Stimulated activated naive B cell treated with anti-CD40 and anti-IgM and Interleukin-4, amounts not matched to agents 10 μg/mL and 1 μg/mL and 100 μg/mL, for 72 hours (primary cell): ENCODE data around the gene INIP.

ENCODE experiments used
- ATAC-seq, 2 donors: fragments of 150-1000 bp; cut with Tn5 transposase; replicated peaks; 2 replicates each; pipeline ENCODE4 v1.10.0; 2021; ENCODE audit warnings: moderate library complexity in 1 of 2
- DNase-seq: peaks from one replicate; pipeline ENCODE4 v3.0.0; 2021
- H3K27ac Mint-ChIP-seq: one replicate; pipeline ENCODE4 v1.8.0; 2022; ENCODE audit warnings: mild to moderate bottlenecking, mixed read lengths
- H3K27me3 Mint-ChIP-seq, 2 donors: one replicate each; pipeline ENCODE4 v1.8.0; 2022; ENCODE audit warnings: mixed read lengths in 2 of 2
- H3K36me3 Mint-ChIP-seq, 2 donors: one replicate each; pipeline ENCODE4 v1.8.0; 2022; ENCODE audit warnings: mixed read lengths in 2 of 2, mild to moderate bottlenecking in 1 of 2
- H3K4me1 Mint-ChIP-seq, 2 donors: one replicate each; pipeline ENCODE4 v1.8.0; 2022; ENCODE audit warnings: mixed read lengths in 2 of 2, mild to moderate bottlenecking in 1 of 2
- H3K4me3 Mint-ChIP-seq, 2 donors: one replicate each; pipeline ENCODE4 v1.8.0; 2022; ENCODE audit warnings: mild to moderate bottlenecking in 2 of 2, mixed read lengths in 2 of 2, moderate library complexity in 1 of 2
- H3K9me3 Mint-ChIP-seq, 2 donors: one replicate each; pipeline ENCODE4 v1.8.0; 2022; ENCODE audit warnings: mixed read lengths in 2 of 2, mild to moderate bottlenecking in 1 of 2

Gene INIP, protein sequence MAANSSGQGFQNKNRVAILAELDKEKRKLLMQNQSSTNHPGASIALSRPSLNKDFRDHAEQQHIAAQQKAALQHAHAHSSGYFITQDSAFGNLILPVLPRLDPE

DNA sequence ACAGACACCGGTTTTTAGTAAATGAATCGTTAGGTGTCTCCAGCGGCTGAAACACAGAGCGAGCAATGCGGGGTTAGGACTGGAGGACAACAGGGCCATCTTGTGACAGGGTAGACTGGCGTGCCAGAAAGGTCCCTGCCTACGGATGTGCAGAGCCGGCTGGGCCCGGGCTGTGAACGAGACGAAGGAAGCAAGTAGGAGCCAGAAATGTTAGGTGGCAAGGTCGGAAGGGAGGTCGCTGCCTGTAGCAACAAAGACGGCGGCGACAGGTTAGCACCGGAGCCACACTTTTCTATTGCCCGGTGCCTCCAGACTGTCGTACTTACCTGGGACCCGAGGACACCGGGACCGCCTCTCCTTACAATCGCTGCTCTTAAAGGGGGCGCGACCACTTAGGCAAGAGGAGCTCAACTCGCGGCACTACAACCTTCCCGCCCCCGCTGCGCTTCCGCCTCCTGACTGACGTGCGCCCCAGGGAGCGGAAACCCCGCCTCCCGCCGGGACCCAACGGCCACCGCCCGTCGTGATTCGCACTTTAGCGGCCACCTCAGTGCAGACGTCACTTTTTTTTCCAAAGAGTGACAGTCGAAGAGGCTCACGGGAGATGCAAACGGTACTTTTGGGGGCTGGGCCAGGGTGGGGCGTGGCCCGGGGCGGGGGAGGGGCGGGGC is at the start of gene INIP:
Gene INIP (minus strand): TSS at position 457 of the 671 bp plus-strand sequence. CDS start 1,632 bp downstream, outside the sequence.
- Mint-ChIP-seq H3K27me3 (no peaks in the 10 kb centered on the region), H3K27ac (peak within 1 kb of the TSS; percentile 96), H3K4me1 (peaks cover 8 to 13% of the 10 kb centered on the region in 2 donors), H3K36me3 (peaks cover 7 to 11% of the 10 kb centered on the region in 2 donors), H3K9me3 (no peaks in the 10 kb centered on the region), H3K4me3 (peak within 1 kb of the TSS; percentile 96 to 97)
- DNase-seq = peak; percentile 97
- peak; percentile 91 to 93 for ATAC-seq

DNA sequence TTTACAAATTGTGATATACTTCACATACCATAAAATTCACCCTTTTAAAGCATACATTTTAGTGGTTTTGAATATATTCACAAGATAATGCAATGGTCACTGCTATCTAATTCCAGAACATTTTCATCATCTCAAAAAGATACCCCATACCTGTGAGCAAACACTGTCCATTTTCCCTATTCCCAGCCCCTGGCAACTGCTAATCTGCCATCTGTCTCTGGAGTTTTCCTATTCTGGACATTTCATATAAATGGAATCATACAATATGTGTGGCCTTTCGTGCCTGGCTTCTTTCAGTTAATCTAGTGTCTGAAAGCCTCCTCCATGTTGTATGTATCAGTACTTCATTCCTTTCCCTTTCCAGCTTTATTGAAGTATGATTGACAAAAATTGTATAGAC is 47.4 kb upstream of the INIP start:
- Mint-ChIP-seq H3K27me3 (no peaks in the 10 kb centered on the region), H3K27ac (no peak overlapping the region), H3K9me3 (peaks cover 0 to 3% of the 10 kb centered on the region in 2 donors), H3K36me3 (peaks cover 6 to 14% of the 10 kb centered on the region in 2 donors), H3K4me3 (no peak overlapping the region), H3K4me1 (peaks cover 37 to 42% of the 10 kb centered on the region in 2 donors)
- DNase-seq = no peak
- no peak for ATAC-seq

DNA sequence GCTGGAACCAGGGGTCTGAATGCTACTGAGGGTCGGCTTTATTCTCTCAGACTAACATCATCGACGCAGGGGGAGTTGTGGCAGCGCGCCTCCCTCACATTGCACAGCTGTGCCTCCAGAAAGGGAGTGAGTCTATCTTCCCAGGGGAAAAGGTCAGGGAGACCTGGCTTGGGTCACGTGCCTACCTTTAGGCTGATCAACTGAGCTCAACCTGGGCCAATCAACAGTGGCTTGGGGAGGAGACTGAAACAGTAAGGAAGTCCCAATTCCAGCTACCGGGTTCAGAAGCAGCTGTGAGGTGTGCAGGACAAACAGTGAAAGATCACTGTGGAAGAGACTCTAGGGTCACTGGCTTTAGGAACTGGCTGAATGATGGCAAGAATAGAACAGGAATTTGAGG is 46.9 kb upstream of the INIP start:
- peaks cover 6 to 14% of the 10 kb centered on the region in 2 donors for H3K36me3 Mint-ChIP-seq
- peak overlapping the region; percentile 3 for H3K27ac Mint-ChIP-seq
- no peak overlapping the region for H3K4me3 Mint-ChIP-seq
- H3K4me1 Mint-ChIP-seq = peaks cover 37 to 44% of the 10 kb centered on the region in 2 donors
- no peaks in the 10 kb centered on the region for H3K27me3 Mint-ChIP-seq
- ATAC-seq (no peak), DNase-seq (no peak)
- H3K9me3 Mint-ChIP-seq = peaks cover 0 to 3% of the 10 kb centered on the region in 2 donors

DNA sequence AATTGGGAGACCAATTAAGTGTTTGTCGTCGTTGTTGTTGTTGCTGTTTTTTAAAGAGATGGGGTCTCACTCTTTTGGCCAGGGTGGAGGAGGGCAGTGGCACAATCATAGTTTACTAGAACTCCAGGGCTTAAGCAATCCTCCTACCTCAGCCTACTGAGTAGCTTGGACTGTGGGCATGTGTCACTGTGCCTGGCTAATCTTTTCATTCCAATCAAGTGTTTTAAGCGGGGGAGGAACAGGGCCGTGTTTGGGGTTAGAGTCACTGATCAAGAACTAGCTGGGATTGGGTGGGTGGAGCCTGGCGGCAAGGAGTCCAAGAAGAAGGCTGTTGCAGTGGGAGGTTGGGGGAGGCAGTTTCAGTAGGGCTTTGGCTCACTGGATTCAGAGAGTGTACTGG is 46.4 kb upstream of the INIP start:
- no peak for ATAC-seq
- H3K4me1 Mint-ChIP-seq = peaks cover 37 to 44% of the 10 kb centered on the region in 2 donors
- no peak for DNase-seq

DNA sequence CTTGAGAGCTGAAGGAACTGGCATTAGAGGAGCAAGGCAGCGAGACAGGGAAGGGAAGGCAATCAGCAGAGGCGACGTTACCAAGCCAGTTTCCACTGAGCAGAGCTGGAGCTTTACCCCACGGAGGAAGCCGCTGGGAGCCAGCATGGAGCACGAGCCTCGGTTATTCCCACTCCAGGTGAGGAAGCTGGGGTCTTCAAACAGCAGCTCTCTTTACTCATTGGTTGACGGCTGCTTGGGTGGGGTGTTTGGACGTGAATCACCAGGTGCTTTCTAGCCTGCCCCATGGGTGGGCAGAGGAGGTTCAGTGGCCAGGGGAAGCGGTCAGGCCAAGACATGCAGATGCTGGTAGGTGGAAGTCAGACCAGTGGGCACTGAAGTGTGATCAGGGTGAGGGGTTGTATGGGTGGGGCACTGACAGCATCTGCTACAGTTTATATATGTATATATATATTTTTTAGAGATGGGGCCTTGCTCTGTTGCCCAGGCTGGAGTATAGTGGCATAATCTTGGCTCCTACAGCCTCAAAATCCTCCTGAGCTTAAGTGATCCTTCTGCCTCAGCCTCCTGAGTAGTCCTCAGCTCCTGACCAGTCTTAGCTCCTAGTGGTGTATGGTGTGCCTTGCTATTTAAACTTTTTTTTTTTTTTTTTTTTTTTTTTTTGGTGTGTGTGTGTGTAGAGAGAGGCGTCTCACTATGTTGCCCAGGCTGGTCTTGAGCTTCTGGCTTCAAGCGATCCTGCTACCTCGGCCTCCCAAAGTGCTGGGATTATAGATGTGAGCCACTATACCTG is 45.0 kb upstream of the INIP start:
- peak; percentile 39 to 48 for ATAC-seq
- Mint-ChIP-seq H3K4me3 (no peak overlapping the region), H3K27me3 (no peaks in the 10 kb centered on the region), H3K4me1 (peaks cover 41 to 49% of the 10 kb centered on the region in 2 donors), H3K36me3 (peaks cover 2 to 6% of the 10 kb centered on the region in 2 donors), H3K27ac (peak overlapping the region; percentile 16), H3K9me3 (peaks cover 0 to 3% of the 10 kb centered on the region in 2 donors)
- DNase-seq = no peak

More for the DNA sequence above, 46.4 kb upstream of the INIP start:
- Mint-ChIP-seq H3K27ac (no peak overlapping the region), H3K9me3 (peaks cover 0 to 3% of the 10 kb centered on the region in 2 donors), H3K36me3 (peaks cover 6 to 9% of the 10 kb centered on the region in 2 donors), H3K4me3 (no peak overlapping the region), H3K27me3 (no peaks in the 10 kb centered on the region)

DNA sequence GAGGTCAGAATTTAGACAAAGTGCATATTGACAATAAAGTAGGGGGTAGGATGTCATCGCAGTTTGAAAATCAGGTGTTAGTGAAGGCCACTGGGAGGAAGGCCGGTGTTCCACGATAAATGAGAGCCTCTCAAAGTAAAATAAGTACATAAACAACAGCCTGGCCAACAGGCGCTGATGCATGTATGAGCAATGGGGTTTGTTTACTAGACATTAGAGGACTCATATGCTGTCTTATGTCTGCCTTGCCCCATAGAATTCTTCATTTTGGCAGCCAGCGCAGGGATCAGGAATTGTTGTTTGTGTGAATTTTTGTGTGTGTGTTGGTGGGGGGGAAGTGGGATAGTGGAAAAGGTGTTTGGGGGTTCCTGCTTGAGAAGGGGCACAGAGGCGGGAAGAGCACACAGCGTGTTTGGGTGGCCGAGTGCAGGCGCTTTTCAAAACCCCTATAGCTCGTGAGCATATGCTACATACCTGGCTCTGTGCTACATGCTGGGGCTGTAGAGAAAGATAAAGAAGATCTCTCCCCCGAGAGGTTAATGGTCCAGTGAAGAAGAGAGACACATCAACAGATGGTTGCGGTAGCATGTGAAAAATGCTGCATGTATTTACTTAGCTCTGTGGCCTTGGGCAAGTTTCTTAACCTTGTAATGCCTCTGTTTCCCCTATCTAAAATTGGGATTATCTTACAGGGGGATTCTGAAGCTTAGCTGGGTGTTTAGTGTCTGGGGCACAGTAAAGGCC is 44.2 kb upstream of the INIP start:
- Mint-ChIP-seq H3K4me1 (peaks cover 44 to 57% of the 10 kb centered on the region in 2 donors), H3K9me3 (peaks cover 0 to 3% of the 10 kb centered on the region in 2 donors), H3K4me3 (no peak overlapping the region), H3K27me3 (no peaks in the 10 kb centered on the region), H3K27ac (peak overlapping the region; percentile 16), H3K36me3 (peaks cover 0 to 3% of the 10 kb centered on the region in 2 donors)
- DNase-seq = no peak
- peak; percentile 33 to 44 for ATAC-seq

DNA sequence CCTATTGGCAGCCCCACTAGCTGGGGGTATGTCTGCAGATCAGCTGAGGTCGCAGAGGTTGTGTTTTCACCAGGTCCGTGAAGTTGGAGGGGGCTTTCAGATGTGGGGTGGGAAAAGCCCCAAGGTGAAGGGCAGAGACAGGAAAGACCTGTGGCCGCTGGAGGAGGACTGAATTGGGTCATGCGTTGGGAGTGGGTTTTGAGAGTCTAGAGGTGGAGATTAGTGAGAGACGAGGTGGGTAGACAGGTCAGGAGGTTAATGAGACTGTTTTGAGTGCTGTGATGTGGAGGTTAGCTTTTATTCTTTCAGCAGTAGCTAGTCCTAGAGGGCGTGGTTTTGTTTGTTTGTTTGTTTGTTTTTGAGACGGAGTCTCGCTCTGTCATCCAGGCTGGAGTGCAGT is 42.9 kb upstream of the INIP start:
- no peak overlapping the region for H3K4me3 Mint-ChIP-seq

DNA sequence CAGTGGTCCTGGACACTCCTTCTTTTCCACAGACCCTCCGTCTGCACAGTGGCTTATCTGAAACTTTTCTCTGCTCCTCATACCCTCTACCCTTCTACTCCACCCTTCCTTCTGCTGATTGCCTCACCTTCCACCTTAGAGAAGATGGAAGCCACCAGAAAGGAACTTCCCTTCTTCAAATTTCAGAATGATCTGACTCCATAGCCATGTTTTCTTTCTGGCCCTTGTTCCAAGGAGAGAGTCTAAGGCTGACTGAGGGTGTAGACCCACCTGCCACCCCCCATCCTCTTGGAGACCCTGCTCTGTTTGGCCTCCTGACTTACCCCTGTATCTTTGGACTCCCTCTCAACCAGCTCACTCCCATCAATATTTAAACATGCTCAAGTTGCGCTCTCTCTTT is 40.0 kb upstream of the INIP start:
- H3K27me3 Mint-ChIP-seq = no peaks in the 10 kb centered on the region
- ATAC-seq (no peak), DNase-seq (no peak)
- no peaks in the 10 kb centered on the region for H3K36me3 Mint-ChIP-seq
- H3K4me3 Mint-ChIP-seq = no peak overlapping the region
- no peak overlapping the region for H3K27ac Mint-ChIP-seq
- no peaks in the 10 kb centered on the region for H3K9me3 Mint-ChIP-seq
- peaks cover 47 to 64% of the 10 kb centered on the region in 2 donors for H3K4me1 Mint-ChIP-seq

More for the DNA sequence above, 42.9 kb upstream of the INIP start:
- Mint-ChIP-seq H3K36me3 (no peaks in the 10 kb centered on the region), H3K27ac (no peak overlapping the region), H3K4me1 (peaks cover 44 to 57% of the 10 kb centered on the region in 2 donors), H3K27me3 (no peaks in the 10 kb centered on the region), H3K9me3 (no peaks in the 10 kb centered on the region)
- ATAC-seq (no peak), DNase-seq (no peak)

DNA sequence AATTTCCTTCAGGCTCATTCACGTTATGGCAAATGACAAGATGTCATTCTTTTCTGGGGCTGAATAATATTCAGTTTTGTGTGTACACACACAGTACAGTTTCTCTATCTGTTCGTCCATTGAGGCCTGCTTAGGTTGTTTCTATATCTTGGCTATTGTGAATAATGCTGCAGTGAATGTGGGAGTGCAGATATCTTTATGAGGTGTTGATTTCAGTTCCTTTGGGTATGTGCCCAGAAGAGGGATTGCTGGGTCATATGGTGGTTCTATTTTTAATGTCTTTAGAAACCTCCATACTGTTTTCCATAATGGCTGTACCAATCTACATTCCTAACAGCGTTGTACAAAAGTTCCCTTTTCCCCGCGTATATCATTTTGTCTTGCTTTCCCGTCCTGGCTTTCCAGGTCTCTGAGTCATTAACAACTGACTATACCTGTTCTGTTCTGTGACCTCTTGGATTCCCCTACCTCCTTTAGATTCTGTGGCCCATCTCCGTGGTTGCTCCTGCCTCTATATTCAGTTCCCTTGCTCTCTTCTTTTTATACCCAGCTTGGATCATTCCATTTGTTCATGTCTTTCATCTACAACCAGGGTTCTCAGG is 39.5 kb upstream of the INIP start:
- Mint-ChIP-seq H3K9me3 (no peaks in the 10 kb centered on the region), H3K4me3 (no peak overlapping the region)
- no peak for ATAC-seq

DNA sequence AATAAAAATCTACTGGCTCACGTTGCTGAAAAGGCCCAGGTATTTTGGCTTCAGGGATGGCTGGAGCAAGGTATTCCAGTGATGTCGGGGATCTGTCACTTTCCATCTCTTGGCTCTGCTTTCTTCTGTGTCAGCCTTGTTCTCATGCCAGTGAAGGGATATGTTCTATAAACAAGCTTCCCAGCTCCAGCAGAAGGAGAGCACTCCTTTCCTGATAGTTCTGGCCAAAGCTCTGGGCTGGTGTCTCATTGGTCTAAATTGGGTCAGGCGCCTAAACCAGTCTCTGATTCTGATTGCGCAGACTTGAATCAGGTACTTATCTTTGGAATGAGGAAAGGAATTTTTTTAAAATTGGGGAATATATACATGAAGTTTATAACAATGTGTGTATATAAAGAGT is 37.8 kb upstream of the INIP start:
- no peaks in the 10 kb centered on the region for H3K27me3 Mint-ChIP-seq
- no peak for DNase-seq
- H3K9me3 Mint-ChIP-seq = no peaks in the 10 kb centered on the region
- H3K27ac Mint-ChIP-seq = no peak overlapping the region
- no peaks in the 10 kb centered on the region for H3K36me3 Mint-ChIP-seq
- H3K4me1 Mint-ChIP-seq = peaks cover 43 to 58% of the 10 kb centered on the region in 2 donors
- ATAC-seq = no peak
- no peak overlapping the region for H3K4me3 Mint-ChIP-seq

More for the DNA sequence above, 39.5 kb upstream of the INIP start:
- DNase-seq = no peak
- Mint-ChIP-seq H3K27ac (no peak overlapping the region), H3K36me3 (no peaks in the 10 kb centered on the region), H3K27me3 (no peaks in the 10 kb centered on the region), H3K4me1 (peaks cover 46 to 64% of the 10 kb centered on the region in 2 donors)

DNA sequence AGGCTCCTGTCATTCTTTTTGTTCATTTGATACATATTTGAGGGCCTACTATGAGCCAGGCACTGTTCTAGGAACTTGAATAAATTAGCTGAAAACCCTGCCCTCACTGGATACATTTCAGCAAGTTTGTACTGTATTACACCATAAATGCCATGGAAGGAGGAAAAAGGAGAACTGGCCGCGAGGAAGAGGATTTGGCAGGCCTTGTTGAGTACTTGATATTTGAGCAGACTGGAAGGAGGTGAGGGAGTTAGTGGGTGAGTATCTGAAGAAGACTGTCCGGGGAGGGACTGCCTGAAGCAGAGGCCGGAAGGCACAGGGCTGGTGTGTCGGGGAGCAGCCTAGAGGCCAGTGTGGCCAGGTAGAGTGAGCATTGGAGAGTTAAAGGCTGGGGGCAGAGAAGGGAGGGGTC is 37.1 kb upstream of the INIP start:
- ATAC-seq (no peak), DNase-seq (no peak)
- H3K27me3 Mint-ChIP-seq = no peaks in the 10 kb centered on the region
- H3K9me3 Mint-ChIP-seq = no peaks in the 10 kb centered on the region
- peaks cover 44 to 56% of the 10 kb centered on the region in 2 donors for H3K4me1 Mint-ChIP-seq
- no peak overlapping the region for H3K4me3 Mint-ChIP-seq
- no peak overlapping the region for H3K27ac Mint-ChIP-seq
- H3K36me3 Mint-ChIP-seq = no peaks in the 10 kb centered on the region

DNA sequence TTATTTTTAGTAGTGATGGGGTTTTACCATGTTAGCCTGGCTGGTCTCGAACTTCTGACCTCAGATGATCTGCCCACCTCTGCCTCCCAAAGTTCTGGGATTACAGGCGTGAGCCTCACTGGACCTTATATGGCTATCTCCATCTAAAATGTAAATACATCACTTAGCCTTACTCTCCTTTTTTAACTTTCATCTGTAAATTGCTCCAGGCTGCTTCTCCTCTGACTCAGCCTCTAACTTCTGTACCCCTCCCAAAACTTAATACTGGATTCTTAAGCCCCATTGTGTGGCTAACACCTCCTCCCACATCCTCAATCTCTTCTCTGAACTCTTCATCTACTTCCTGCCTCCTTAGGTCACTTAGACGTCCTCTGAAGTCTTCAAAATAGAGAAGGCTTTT is 36.7 kb upstream of the INIP start:
- DNase-seq = no peak
- ATAC-seq = no peak
- no peaks in the 10 kb centered on the region for H3K27me3 Mint-ChIP-seq
- no peak overlapping the region for H3K4me3 Mint-ChIP-seq
- peaks cover 44 to 60% of the 10 kb centered on the region in 2 donors for H3K4me1 Mint-ChIP-seq
- H3K9me3 Mint-ChIP-seq = no peaks in the 10 kb centered on the region
- no peaks in the 10 kb centered on the region for H3K36me3 Mint-ChIP-seq
- no peak overlapping the region for H3K27ac Mint-ChIP-seq

DNA sequence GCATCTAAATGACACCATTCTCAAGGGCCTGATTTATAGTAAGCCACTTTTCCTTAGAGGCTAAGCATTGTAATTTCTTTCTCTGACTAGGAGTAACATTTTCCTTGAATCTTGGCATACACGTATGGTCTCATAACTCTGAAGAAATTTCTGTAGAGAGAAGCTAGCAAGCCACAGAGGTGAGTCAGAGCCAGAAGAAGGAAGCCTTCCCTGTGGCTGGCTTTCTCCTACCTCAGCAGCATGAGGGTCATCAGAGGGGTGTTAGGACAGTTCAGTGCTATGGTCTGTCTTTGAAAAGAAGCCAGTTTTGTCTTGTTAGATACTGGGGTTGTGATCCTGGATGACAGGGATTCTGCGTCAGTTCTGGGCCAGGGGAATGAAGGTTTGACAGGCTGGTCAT is 35.8 kb upstream of the INIP start:
- Mint-ChIP-seq H3K4me1 (peaks cover 44 to 69% of the 10 kb centered on the region in 2 donors), H3K36me3 (no peaks in the 10 kb centered on the region), H3K27me3 (no peaks in the 10 kb centered on the region), H3K27ac (no peak overlapping the region), H3K9me3 (no peaks in the 10 kb centered on the region), H3K4me3 (no peak overlapping the region)
- no peak for ATAC-seq
- DNase-seq = no peak
